MM.1S (cell line): ENCODE data around the gene ZNF81.
"Not testable (repeated sequence)": the region's sequence is repeated elsewhere in the genome, so short reads cannot be mapped to it uniquely, and the experiment has no call there.

Source experiments
- DNase-seq: peaks from one replicate; pipeline ENCODE4 v3.0.0-alpha.2; 2015
- H2AFZ ChIP-seq: fragments of 300-600 bp; sonication (generic); 2 replicates; pipeline ENCODE4 v1.6.0; 2016; ENCODE audit warnings: antibody characterized with exemption, low read length
- H3F3A ChIP-seq: fragments of 300-600 bp; sonication (generic); 2 replicates; pipeline ENCODE4 v1.6.1; 2016; ENCODE audit warnings: mild to moderate bottlenecking, antibody characterized with exemption, low read length, moderate library complexity, mixed read lengths; ENCODE audit not compliant: insufficient read depth
- H3K27ac ChIP-seq: fragments of 300-600 bp; sonication (generic); 2 replicates; pipeline ENCODE4 v1.5.1; 2016; ENCODE audit warnings: mild to moderate bottlenecking, low read length
- H3K27me3 ChIP-seq: fragments of 300-600 bp; sonication (generic); replicated peaks from 2 replicates; pipeline ENCODE4 v1.6.0; 2016; ENCODE audit warnings: low read length; ENCODE audit not compliant: insufficient read depth
- H3K36me3 ChIP-seq: fragments of 300-600 bp; sonication (generic); replicated peaks from 2 replicates; pipeline ENCODE4 v1.6.1; 2016; ENCODE audit warnings: mild to moderate bottlenecking, low read length, mixed read lengths; ENCODE audit not compliant: insufficient read depth
- H3K4me1 ChIP-seq: fragments of 300-600 bp; sonication (generic); 2 replicates; pipeline ENCODE4 v1.6.1; 2016; ENCODE audit warnings: low read length, mixed read lengths
- H3K4me2 ChIP-seq: fragments of 300-600 bp; sonication (generic); 2 replicates; pipeline ENCODE4 v1.6.0; 2016; ENCODE audit warnings: low read depth, low read length
- H3K4me3 ChIP-seq: fragments of 300-600 bp; sonication (generic); 2 replicates; pipeline ENCODE4 v1.5.1; 2016; ENCODE audit warnings: low read length, mixed read lengths
- H3K79me2 ChIP-seq: fragments of 300-600 bp; sonication (generic); 2 replicates; pipeline ENCODE4 v1.6.1; 2016; ENCODE audit warnings: mixed run types, low read length, mixed read lengths
- H3K9ac ChIP-seq: fragments of 300-600 bp; sonication (generic); 2 replicates; pipeline ENCODE4 v1.6.1; 2016; ENCODE audit warnings: low read length, mixed read lengths
- H3K9me2 ChIP-seq: fragments of 300-600 bp; sonication (generic); replicated peaks from 2 replicates; pipeline ENCODE4 v1.6.1; 2016; ENCODE audit warnings: mild to moderate bottlenecking, low read length, mixed read lengths; ENCODE audit not compliant: insufficient read depth
- H3K9me3 ChIP-seq: fragments of 300-600 bp; sonication (generic); replicated peaks from 2 replicates; pipeline ENCODE4 v1.6.1; 2016; ENCODE audit warnings: mild to moderate bottlenecking, low read length, mixed read lengths; ENCODE audit not compliant: insufficient read depth
- H4K20me1 ChIP-seq: fragments of 300-600 bp; sonication (generic); 2 replicates; pipeline ENCODE4 v1.6.1; 2016; ENCODE audit warnings: mild to moderate bottlenecking, low read length, moderate library complexity, mixed read lengths; ENCODE audit not compliant: insufficient read depth
- CTCF ChIP-seq: fragments of 300-600 bp; sonication (generic); IDR thresholded peaks from 2 replicates; pipeline ENCODE4 v1.5.1; 2016; ENCODE audit warnings: antibody characterized with exemption, low read length, mixed read lengths
- EZH2 ChIP-seq: fragments of 300-600 bp; sonication (generic); optimal IDR thresholded peaks from 2 replicates; pipeline ENCODE3; 2017; ENCODE audit warnings: low read depth, mild to moderate bottlenecking, antibody characterized with exemption, low read length, mixed read lengths
- EZH2phosphoT487 ChIP-seq: fragments of 300-600 bp; sonication (generic); IDR thresholded peaks from 2 replicates; pipeline ENCODE4 v1.6.1; 2018; ENCODE audit warnings: antibody characterized with exemption, low read length

The ZNF81 gene

DNA sequence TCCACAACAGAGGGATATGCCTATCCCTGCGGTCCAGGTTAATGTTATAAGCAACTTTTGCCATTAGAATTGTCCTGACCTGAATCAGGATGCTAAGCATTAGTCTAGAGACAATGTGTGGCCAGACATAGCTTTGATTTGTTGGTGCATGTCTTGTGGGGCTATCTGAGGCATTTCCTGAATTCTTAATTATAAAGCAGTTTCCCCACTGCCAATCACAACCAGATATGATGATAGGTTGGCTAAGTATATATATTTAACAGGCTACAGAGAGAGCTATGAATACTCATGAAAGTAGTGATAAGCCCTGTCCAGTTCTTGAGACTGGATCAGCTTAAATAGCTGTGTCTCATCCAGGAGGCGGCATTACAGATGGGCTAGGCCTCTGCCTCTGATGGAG lies 37.8 kb upstream of the ZNF81 start:
- H3K9me2 ChIP-seq = no peaks in the 10 kb centered on the region
- H3K4me3 ChIP-seq = no peak overlapping the region
- DNase-seq = no peak
- H3K27me3 ChIP-seq = no peaks in the 10 kb centered on the region
- H4K20me1 ChIP-seq = no peaks in the 10 kb centered on the region
- H3K79me2 ChIP-seq = no peaks in the 10 kb centered on the region
- no peak overlapping the region for H2AFZ ChIP-seq
- H3K4me2 ChIP-seq = no peak overlapping the region
- no peak overlapping the region for H3K9ac ChIP-seq
- no peaks in the 10 kb centered on the region for H3K36me3 ChIP-seq
- H3K9me3 ChIP-seq = no peaks in the 10 kb centered on the region
- H3K4me1 ChIP-seq = no peaks in the 10 kb centered on the region; the same call in 1 of the 2 replicates
- no peaks in the 10 kb centered on the region for H3F3A ChIP-seq
- H3K27ac ChIP-seq = no peak overlapping the region
- TF ChIP-seq EZH2 = no peak
- no peak for TF ChIP-seq EZH2phosphoT487
- no peak for TF ChIP-seq CTCF

- Histone ChIP-seq H3K9me2 (no peaks in the 10 kb centered on the region), H3K36me3 (no peaks in the 10 kb centered on the region), H3K27me3 (no peaks in the 10 kb centered on the region), H4K20me1 (no peaks in the 10 kb centered on the region), H3K4me1 (no peaks in the 10 kb centered on the region), H3K9ac (no peak overlapping the region), H3K4me3 (no peak overlapping the region), H3K9me3 (no peaks in the 10 kb centered on the region), H3K79me2 (no peaks in the 10 kb centered on the region), H2AFZ (no peak overlapping the region), H3F3A (no peaks in the 10 kb centered on the region), H3K27ac (no peak overlapping the region), H3K4me2 (no peak overlapping the region)
- TF ChIP-seq CTCF (no peak), EZH2 (no peak), EZH2phosphoT487 (no peak)
- no peak for DNase-seq
These were observed 34.1 kb upstream of the ZNF81 start for GRCh38 chrX:47802589-47802988.

DNA sequence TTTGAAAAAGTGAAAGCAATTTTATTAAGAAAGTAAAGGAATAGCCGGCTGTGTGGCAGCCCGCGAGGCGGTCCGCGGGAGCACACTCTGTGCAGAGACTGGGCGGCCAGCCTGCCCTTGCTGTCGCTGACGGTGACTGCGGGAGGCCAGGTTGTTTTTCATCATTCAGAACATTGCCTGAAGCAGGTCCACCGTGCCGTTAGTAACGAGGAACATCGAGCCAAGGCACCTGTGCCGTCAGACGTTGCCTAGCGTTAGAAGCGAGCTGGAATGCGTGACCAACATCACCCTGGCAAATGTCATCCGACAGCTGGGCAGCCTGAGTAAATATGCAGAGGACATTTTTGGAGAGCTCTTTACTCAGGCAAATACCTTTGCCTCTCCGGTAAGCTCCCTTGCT lies 33.6 kb upstream of the ZNF81 start:
- not testable (repeated sequence) for H3K4me3 ChIP-seq, H3K9ac ChIP-seq

DNA sequence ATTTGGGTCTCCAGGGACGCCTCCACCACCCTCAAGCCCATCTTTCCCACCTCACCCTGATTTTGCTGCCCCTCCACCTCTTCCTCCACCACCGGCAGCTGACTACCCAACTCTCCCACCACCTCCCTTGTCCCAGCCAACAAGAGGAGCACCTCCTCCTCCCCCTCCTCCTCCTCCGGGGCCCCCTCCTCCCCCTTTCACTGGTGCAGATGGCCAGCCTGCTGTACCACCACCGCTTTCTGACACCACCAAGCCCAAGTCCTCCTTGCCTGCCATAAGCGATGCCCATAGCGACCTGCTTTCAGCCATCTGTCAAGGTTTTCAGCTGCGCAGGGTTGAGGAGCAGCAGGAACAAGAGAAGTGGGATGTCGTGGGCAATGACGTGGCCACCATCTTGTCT lies 32.4 kb upstream of the ZNF81 start:
- Histone ChIP-seq H3K79me2 (no peaks in the 10 kb centered on the region), H4K20me1 (no peaks in the 10 kb centered on the region), H3K4me1 (no peaks in the 10 kb centered on the region), H3K9me2 (no peaks in the 10 kb centered on the region), H3K4me2 (no peak overlapping the region), H3K9ac (no peak overlapping the region), H3F3A (no peaks in the 10 kb centered on the region), H3K36me3 (no peaks in the 10 kb centered on the region), H3K27ac (no peak overlapping the region), H3K9me3 (no peaks in the 10 kb centered on the region), H3K4me3 (no peak overlapping the region), H2AFZ (no peak overlapping the region), H3K27me3 (no peaks in the 10 kb centered on the region)
- DNase-seq = no peak
- TF ChIP-seq EZH2phosphoT487 = no peak

More for the DNA sequence above, 33.6 kb upstream of the ZNF81 start:
- not testable (repeated sequence) for H3K4me1 ChIP-seq, H4K20me1 ChIP-seq, H3K79me2 ChIP-seq, H3K27ac ChIP-seq, H3K9me2 ChIP-seq, H3K9me3 ChIP-seq, H3F3A ChIP-seq, H3K4me2 ChIP-seq, DNase-seq, H3K36me3 ChIP-seq, H2AFZ ChIP-seq, H3K27me3 ChIP-seq

- H3K9ac ChIP-seq, H2AFZ ChIP-seq, H3K36me3 ChIP-seq, H3K9me2 ChIP-seq, H3K27ac ChIP-seq, H3K27me3 ChIP-seq, H4K20me1 ChIP-seq, H3K4me3 ChIP-seq, H3K4me1 ChIP-seq, H3K9me3 ChIP-seq, H3K79me2 ChIP-seq, DNase-seq, H3F3A ChIP-seq, H3K4me2 ChIP-seq: not testable (repeated sequence)
These were observed 30.9 kb upstream of the ZNF81 start for GRCh38 chrX:47805844-47806243.

DNA sequence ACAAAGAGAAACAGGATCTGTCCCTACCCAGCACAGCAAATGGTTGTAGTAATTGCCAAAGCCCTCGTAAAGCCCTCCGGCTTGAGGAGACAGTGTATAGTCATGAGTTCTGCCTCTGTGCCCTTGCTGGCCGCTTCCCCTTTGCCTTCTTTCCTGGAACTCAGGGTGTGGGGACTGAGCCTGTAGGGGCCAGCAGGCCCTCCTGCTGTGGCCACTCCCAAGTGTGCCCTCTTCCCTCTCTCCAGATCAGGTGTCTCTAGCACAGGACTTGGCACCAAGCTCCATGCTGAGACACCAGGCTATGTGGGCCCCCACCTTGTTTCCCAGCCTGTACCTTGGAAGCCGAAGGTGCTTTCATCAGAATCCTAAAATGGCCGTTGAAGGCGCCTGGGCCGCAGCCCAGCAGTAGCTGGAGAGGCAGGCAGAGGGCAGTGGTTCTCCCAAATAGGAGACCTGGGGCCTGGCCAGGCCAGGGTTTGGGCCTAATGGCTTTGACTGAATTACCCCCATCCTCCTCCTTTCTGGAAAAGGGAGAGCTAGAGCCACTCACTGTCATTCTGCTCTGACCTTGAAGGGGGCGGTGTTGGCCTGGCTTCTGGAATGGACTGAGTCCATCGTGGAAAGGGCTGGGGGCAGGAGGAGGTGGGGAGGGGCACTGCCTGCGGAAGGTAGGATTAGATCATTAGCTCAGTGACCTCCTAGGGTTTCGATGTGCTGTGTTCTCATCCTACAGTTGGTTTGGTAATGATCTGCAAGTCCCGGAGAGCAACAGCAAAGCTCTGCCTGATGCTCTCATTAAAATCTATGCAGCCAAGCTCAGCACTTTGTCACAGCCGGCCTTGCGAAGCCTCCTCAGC lies 30.1 kb upstream of the ZNF81 start:
- not testable (repeated sequence) for H3K9ac ChIP-seq, H3K27me3 ChIP-seq, H3K9me2 ChIP-seq, H3F3A ChIP-seq, H3K79me2 ChIP-seq, H3K4me3 ChIP-seq, H3K27ac ChIP-seq, H2AFZ ChIP-seq, H3K9me3 ChIP-seq, H4K20me1 ChIP-seq, DNase-seq, H3K4me2 ChIP-seq, H3K4me1 ChIP-seq, H3K36me3 ChIP-seq
